Stimulated activated CD8-positive, alpha-beta memory T cell treated with anti-CD3 and anti-CD28 coated beads, Interleukin-12 subunit alpha, Interleukin-12 subunit beta, amount 100 ng/mL, for 1 hour (primary cell): ENCODE results near the gene PTPN14.
"Not testable (repeated sequence)": the region's sequence is repeated elsewhere in the genome, so short reads cannot be mapped to it uniquely, and the experiment has no call there.

Experiments
- DNase-seq: peaks from one replicate; pipeline ENCODE4 v3.0.0-alpha.2; 2020; ENCODE audit warnings: low read depth

The PTPN14 gene

GRCh38 chr1:214394569-214394968 lies 156.8 kb downstream of the PTPN14 start:
- not testable (repeated sequence) for DNase-seq

GRCh38 chr1:214393086-214393485 lies 158.3 kb downstream of the PTPN14 start:
- no peak for DNase-seq

- DNase-seq: no peak
Measured at GRCh38 chr1:214391873-214392645, 159.3 kb downstream of the PTPN14 start.

- DNase-seq: no peak
Measured at GRCh38 chr1:214389734-214390133, 161.7 kb downstream of the PTPN14 start.

- no peak for DNase-seq
Measured at GRCh38 chr1:214386747-214387146, 164.7 kb downstream of the PTPN14 start.

GRCh38 chr1:214386333-214386732 lies 165.1 kb downstream of the PTPN14 start:
- DNase-seq: no peak

- no peak for DNase-seq
Measured at GRCh38 chr1:214385428-214385827, 166.0 kb downstream of the PTPN14 start.

GRCh38 chr1:214384373-214385079 lies 166.9 kb downstream of the PTPN14 start:
- no peak for DNase-seq

GRCh38 chr1:214383381-214384372 lies 167.7 kb downstream of the PTPN14 start:
- DNase-seq: no peak

- no peak for DNase-seq
Measured at GRCh38 chr1:214380986-214381695, 170.3 kb downstream of the PTPN14 start.

- DNase-seq: no peak
Measured at GRCh38 chr1:214380396-214380795, 171.0 kb downstream of the PTPN14 start.

- DNase-seq: no peak
Measured at GRCh38 chr1:214379236-214379970, 172.0 kb downstream of the PTPN14 start.

- DNase-seq: no peak
Measured at GRCh38 chr1:214378492-214378891, 172.9 kb downstream of the PTPN14 start.

- no peak for DNase-seq
Measured at GRCh38 chr1:214377886-214378285, 173.5 kb downstream of the PTPN14 start.

- DNase-seq: no peak
Measured at GRCh38 chr1:214377485-214377884, 173.9 kb downstream of the PTPN14 start.

GRCh38 chr1:214372092-214372491 lies 179.3 kb downstream of the PTPN14 start:
- no peak for DNase-seq

GRCh38 chr1:214370615-214371014 lies 180.8 kb downstream of the PTPN14 start:
- DNase-seq: no peak

GRCh38 chr1:214369364-214369763 lies 182.0 kb downstream of the PTPN14 start:
- DNase-seq: no peak

- no peak for DNase-seq
Measured at GRCh38 chr1:214367841-214368240, 183.6 kb downstream of the PTPN14 start.

- no peak for DNase-seq
Measured at GRCh38 chr1:214364786-214365295, 186.6 kb downstream of the PTPN14 start.

GRCh38 chr1:214364386-214364785 lies 187.0 kb downstream of the PTPN14 start:
- no peak for DNase-seq
